GM23338 (cell line): ENCODE measurements around the gene RNF11. TPM values are rescaled to one million over a fixed set of nuclear protein-coding genes. Genes with fewer than 3 reads are reported as not detected.

Experiments
- ATAC-seq: fragments of 200-7000 bp; cut with Tn5 transposase; 3 replicates; pipeline ENCODE4 v1.9.1; 2020
- DNase-seq: peaks from one replicate; pipeline ENCODE4 v3.0.0-alpha.2; 2015; ENCODE audit warnings: low spot score
- H2AFZ ChIP-seq: fragments of 200-600 bp; sonication (generic); 2 replicates; pipeline ENCODE4 v1.8.0; 2016; ENCODE audit warnings: antibody characterized with exemption, mild to moderate bottlenecking, moderate library complexity
- H3F3A ChIP-seq: fragments of 200-600 bp; sonication (generic); replicated peaks from 2 replicates; pipeline ENCODE4 v1.8.0; 2017; ENCODE audit warnings: antibody characterized with exemption, mixed run types, low read depth
- H3K27ac ChIP-seq: fragments of 200-600 bp; sonication (generic); 2 replicates; pipeline ENCODE4 v1.6.1; 2016; ENCODE audit warnings: low read depth
- H3K27me3 ChIP-seq: fragments of 200-600 bp; sonication (generic); 2 replicates; pipeline ENCODE4 v1.8.0; 2016; ENCODE audit warnings: mild to moderate bottlenecking, mixed run types, moderate library complexity; ENCODE audit not compliant: insufficient read depth
- H3K36me3 ChIP-seq: fragments of 200-600 bp; sonication (generic); 2 replicates; pipeline ENCODE4 v1.8.0; 2016; ENCODE audit warnings: mild to moderate bottlenecking; ENCODE audit not compliant: insufficient read depth
- H3K4me1 ChIP-seq: fragments of 200-600 bp; sonication (generic); 2 replicates; pipeline ENCODE4 v1.8.0; 2016; ENCODE audit warnings: mild to moderate bottlenecking, moderate library complexity; ENCODE audit not compliant: insufficient read depth
- H3K4me2 ChIP-seq: fragments of 200-600 bp; sonication (generic); 2 replicates; pipeline ENCODE4 v1.7.1; 2017; ENCODE audit warnings: mixed run types
- H3K4me3 ChIP-seq: fragments of 200-600 bp; sonication (generic); 2 replicates; pipeline ENCODE4 v1.6.1; 2016; ENCODE audit warnings: mixed run types
- H3K79me2 ChIP-seq: fragments of 200-600 bp; sonication (generic); replicated peaks from 2 replicates; pipeline ENCODE4 v1.8.0; 2017; ENCODE audit warnings: mild to moderate bottlenecking; ENCODE audit not compliant: insufficient read depth
- H3K9me2 ChIP-seq: fragments of 200-600 bp; sonication (generic); 2 replicates; pipeline ENCODE4 v1.8.0; 2017; ENCODE audit not compliant: insufficient read depth
- H4K20me1 ChIP-seq: fragments of 200-600 bp; sonication (generic); replicated peaks from 2 replicates; pipeline ENCODE4 v1.8.0; 2017; ENCODE audit warnings: mild to moderate bottlenecking; ENCODE audit not compliant: insufficient read depth
- H3K27ac Mint-ChIP-seq: 2 replicates; pipeline ENCODE4 v1.8.0; 2020; ENCODE audit warnings: inconsistent platforms, mild to moderate bottlenecking, moderate library complexity, mixed read lengths
- H3K27me3 Mint-ChIP-seq: 3 replicates; pipeline ENCODE4 v1.8.0; 2022; ENCODE audit warnings: low read depth, mild to moderate bottlenecking, moderate library complexity, mixed read lengths, inconsistent platforms; ENCODE audit not compliant: insufficient read depth, poor library complexity
- H3K36me3 Mint-ChIP-seq: 3 replicates; pipeline ENCODE4 v1.8.0; 2021; ENCODE audit warnings: low read depth, mild to moderate bottlenecking, inconsistent platforms, moderate library complexity, mixed read lengths
- H3K4me1 Mint-ChIP-seq: 3 replicates; pipeline ENCODE4 v1.8.0; 2020; ENCODE audit warnings: mild to moderate bottlenecking, inconsistent platforms, mixed read lengths
- H3K4me3 Mint-ChIP-seq: 3 replicates; pipeline ENCODE4 v1.8.0; 2021; ENCODE audit warnings: moderate library complexity, mild to moderate bottlenecking, inconsistent platforms, mixed read lengths
- H3K9me3 Mint-ChIP-seq: 3 replicates; pipeline ENCODE4 v1.8.0; 2020; ENCODE audit warnings: moderate library complexity, mild to moderate bottlenecking, inconsistent platforms, mixed read lengths
- CREB1 ChIP-seq: fragments of 250-450 bp; sonication (Bioruptor Pico); IDR thresholded peaks from 2 replicates; pipeline ENCODE4 v1.5.0; 2020; ENCODE audit warnings: low read depth, mild to moderate bottlenecking, moderate library complexity
- EZH2 ChIP-seq: fragments of 200-600 bp; sonication (generic); IDR thresholded peaks from one replicate; pipeline ENCODE4 v1.8.0; 2017; ENCODE audit warnings: antibody characterized with exemption, mild to moderate bottlenecking, low read depth; ENCODE audit not compliant: unreplicated experiment
- NANOG ChIP-seq: IDR thresholded peaks from 2 replicates; pipeline ENCODE4 v1.6.1; 2016; ENCODE audit warnings: antibody characterized with exemption, borderline replicate concordance
- ZNF331 ChIP-seq: fragments of 250-450 bp; sonication (Bioruptor Pico); IDR thresholded peaks from 2 replicates; pipeline ENCODE4 v1.5.0; 2020; ENCODE audit warnings: low read depth, mild to moderate bottlenecking, moderate library complexity
- polyA plus RNA-seq: library from polyadenylated mRNA; unstranded; fragments of >200 nt; fragmentation: Nextera tagmentation; extraction: Ambion mirVana; gene quantifications from 2 replicates; pipeline ENCODE4 v1.2.1, GENCODE V29; 2016
- total RNA-seq: library from RNA; depleted of rRNA; stranded (reverse); fragments of >200 nt; shearing (Covaris generic); gene quantifications from 2 replicates; pipeline ENCODE4 v1.2.3, GENCODE V29; 2014
- TF ChIP-seq, protein P1 (sequence below): IDR thresholded peaks from one replicate; pipeline ENCODE4 v1.6.1; 2018; ENCODE audit warnings: antibody characterized with exemption; ENCODE audit not compliant: unreplicated experiment
- TF ChIP-seq, protein P2 (sequence below), 2 experiments: fragments of 200-600 bp in 1 of 2; sonication (generic) in 1 of 2; conservative IDR thresholded peaks; 2 replicates each; pipeline versions ENCODE4 v1.5.1 to v1.6.1; 2016 to 2017; ENCODE audit warnings: antibody characterized with exemption in 2 of 2, low read depth in 2 of 2, mild to moderate bottlenecking in 2 of 2, moderate library complexity in 1 of 2

The RNF11 gene
- total and polyA plus RNA-seq, 2 experiments from 2014 or later, result 22.3 to 43.0 TPM

DNA sequence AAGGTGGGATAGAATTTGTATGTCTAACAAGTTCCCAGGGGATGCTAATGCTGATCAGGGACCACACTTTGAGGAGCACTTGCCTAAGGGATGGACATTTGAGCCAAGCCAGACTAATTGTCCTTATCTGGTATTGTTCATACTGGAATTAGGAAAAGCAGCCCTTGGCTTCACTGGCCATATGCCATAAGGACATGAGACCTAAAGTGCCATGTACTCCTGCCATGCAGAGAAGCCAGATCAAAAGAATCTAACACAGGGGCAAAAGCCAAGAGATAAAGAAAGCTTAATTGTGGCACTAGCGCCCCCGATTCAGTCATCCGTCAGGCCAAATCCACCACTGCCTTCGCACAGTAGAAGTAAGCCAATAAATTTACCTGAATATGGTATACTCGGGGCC is 45.7 kb downstream of the RNF11 start:
- H3F3A ChIP-seq, result no peaks in the 10 kb centered on the region; the same call in 1 of the 2 replicates
- no peak overlapping the region for H3K4me3 ChIP-seq
- DNase-seq (no peak), ATAC-seq (no peak)
- H3K4me1 ChIP-seq, result no peaks in the 10 kb centered on the region
- H4K20me1 ChIP-seq, result peaks cover 2% of the 10 kb centered on the region; the same call in 1 of the 2 replicates
- no peaks in the 10 kb centered on the region for H3K27me3 ChIP-seq
- no peaks in the 10 kb centered on the region for H3K79me2 ChIP-seq
- no peak overlapping the region for H3K4me2 ChIP-seq
- no peaks in the 10 kb centered on the region for H3K36me3 Mint-ChIP-seq
- H3K27me3 Mint-ChIP-seq, result no peaks in the 10 kb centered on the region
- H3K9me2 ChIP-seq, result no peaks in the 10 kb centered on the region
- H3K27ac ChIP-seq, result no peak overlapping the region
- H3K9me3 Mint-ChIP-seq, result no peaks in the 10 kb centered on the region
- no peak overlapping the region for H3K4me3 Mint-ChIP-seq
- H3K27ac Mint-ChIP-seq, result no peak overlapping the region
- H3K4me1 Mint-ChIP-seq, result no peaks in the 10 kb centered on the region
- TF ChIP-seq ZNF331 (CRISPR knock-in tag), result no peak
- TF ChIP-seq NANOG, result no peak
- TF ChIP-seq, protein P1, sequence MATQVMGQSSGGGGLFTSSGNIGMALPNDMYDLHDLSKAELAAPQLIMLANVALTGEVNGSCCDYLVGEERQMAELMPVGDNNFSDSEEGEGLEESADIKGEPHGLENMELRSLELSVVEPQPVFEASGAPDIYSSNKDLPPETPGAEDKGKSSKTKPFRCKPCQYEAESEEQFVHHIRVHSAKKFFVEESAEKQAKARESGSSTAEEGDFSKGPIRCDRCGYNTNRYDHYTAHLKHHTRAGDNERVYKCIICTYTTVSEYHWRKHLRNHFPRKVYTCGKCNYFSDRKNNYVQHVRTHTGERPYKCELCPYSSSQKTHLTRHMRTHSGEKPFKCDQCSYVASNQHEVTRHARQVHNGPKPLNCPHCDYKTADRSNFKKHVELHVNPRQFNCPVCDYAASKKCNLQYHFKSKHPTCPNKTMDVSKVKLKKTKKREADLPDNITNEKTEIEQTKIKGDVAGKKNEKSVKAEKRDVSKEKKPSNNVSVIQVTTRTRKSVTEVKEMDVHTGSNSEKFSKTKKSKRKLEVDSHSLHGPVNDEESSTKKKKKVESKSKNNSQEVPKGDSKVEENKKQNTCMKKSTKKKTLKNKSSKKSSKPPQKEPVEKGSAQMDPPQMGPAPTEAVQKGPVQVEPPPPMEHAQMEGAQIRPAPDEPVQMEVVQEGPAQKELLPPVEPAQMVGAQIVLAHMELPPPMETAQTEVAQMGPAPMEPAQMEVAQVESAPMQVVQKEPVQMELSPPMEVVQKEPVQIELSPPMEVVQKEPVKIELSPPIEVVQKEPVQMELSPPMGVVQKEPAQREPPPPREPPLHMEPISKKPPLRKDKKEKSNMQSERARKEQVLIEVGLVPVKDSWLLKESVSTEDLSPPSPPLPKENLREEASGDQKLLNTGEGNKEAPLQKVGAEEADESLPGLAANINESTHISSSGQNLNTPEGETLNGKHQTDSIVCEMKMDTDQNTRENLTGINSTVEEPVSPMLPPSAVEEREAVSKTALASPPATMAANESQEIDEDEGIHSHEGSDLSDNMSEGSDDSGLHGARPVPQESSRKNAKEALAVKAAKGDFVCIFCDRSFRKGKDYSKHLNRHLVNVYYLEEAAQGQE, result no peak
- TF ChIP-seq, protein P2, sequence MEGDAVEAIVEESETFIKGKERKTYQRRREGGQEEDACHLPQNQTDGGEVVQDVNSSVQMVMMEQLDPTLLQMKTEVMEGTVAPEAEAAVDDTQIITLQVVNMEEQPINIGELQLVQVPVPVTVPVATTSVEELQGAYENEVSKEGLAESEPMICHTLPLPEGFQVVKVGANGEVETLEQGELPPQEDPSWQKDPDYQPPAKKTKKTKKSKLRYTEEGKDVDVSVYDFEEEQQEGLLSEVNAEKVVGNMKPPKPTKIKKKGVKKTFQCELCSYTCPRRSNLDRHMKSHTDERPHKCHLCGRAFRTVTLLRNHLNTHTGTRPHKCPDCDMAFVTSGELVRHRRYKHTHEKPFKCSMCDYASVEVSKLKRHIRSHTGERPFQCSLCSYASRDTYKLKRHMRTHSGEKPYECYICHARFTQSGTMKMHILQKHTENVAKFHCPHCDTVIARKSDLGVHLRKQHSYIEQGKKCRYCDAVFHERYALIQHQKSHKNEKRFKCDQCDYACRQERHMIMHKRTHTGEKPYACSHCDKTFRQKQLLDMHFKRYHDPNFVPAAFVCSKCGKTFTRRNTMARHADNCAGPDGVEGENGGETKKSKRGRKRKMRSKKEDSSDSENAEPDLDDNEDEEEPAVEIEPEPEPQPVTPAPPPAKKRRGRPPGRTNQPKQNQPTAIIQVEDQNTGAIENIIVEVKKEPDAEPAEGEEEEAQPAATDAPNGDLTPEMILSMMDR (conservative IDR thresholded peaks at IDR 0.05; ENCODE audit: low read depth in 2 of 2), result no peak
- TF ChIP-seq EZH2, result no peak
- no peak overlapping the region for H2AFZ ChIP-seq
- no peaks in the 10 kb centered on the region for H3K36me3 ChIP-seq

DNA sequence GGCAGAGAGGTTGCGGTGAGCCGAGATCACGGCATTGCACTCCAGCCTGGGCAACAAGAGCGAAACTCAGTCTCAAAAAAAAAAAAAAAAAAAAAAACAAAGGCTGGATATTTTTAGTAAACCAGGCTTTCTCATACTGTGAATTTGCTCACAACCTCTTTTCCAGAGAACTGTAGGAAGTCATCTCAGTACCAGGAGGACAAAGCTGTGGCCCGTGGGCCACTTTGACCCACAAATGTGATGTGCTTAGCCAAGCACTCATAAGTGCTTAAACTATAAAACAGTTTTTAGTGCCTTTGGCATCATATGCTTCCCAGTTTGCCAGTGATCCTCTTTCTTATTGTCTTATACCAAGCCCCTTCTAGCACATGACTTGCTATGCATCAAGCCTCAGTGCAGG is 46.5 kb downstream of the RNF11 start:
- H3K36me3 ChIP-seq, result no peaks in the 10 kb centered on the region
- H3K27me3 ChIP-seq, result no peaks in the 10 kb centered on the region
- TF ChIP-seq NANOG (no peak), CREB1 (CRISPR knock-in tag) (no peak), ZNF331 (CRISPR knock-in tag) (no peak)
- no peaks in the 10 kb centered on the region; the same call in 1 of the 2 replicates for H3F3A ChIP-seq
- no peak overlapping the region for H2AFZ ChIP-seq
- peaks cover 3% of the 10 kb centered on the region for H3K27me3 Mint-ChIP-seq
- 0 out of 2 replicates have a peak, but pooled peaks cover 3% of the 10 kb centered on the region for H3K4me1 ChIP-seq
- H3K9me3 Mint-ChIP-seq, result no peaks in the 10 kb centered on the region
- H3K27ac Mint-ChIP-seq, result no peak overlapping the region
- peaks cover 5% of the 10 kb centered on the region; the same call in 2 of the 3 replicates for H3K4me1 Mint-ChIP-seq
- H3K79me2 ChIP-seq, result no peaks in the 10 kb centered on the region
- H3K9me2 ChIP-seq, result no peaks in the 10 kb centered on the region
- no peak overlapping the region for H3K27ac ChIP-seq
- H3K4me3 Mint-ChIP-seq, result no peak overlapping the region
- no peaks in the 10 kb centered on the region for H3K36me3 Mint-ChIP-seq
- H3K4me2 ChIP-seq, result no peak overlapping the region
- no peak for ATAC-seq
- H3K4me3 ChIP-seq, result no peak overlapping the region
- H4K20me1 ChIP-seq, result no peaks in the 10 kb centered on the region; the same call in 1 of the 2 replicates
- no peak for DNase-seq
